ENCODE data around the gene CFAP206.

- TF ChIP-seq CTCF (IDR thresholded peaks at IDR 0.05; ENCODE audit: low read depth, low read length) (no peak), EZH2phosphoT487 (IDR thresholded peaks at IDR 0.05; ENCODE audit: low read depth) (no peak)
These were observed 65.0 kb downstream of the CFAP206 start, which contains the start of gene SLC35A1 for GRCh38 chr6:87472525-87473418.
